Panc1 (cell line): ENCODE measurements around the gene SRPK1. TPM values are rescaled to one million over a fixed set of nuclear protein-coding genes. Genes with fewer than 3 reads are reported as not detected.

Experiments
- ATAC-seq: fragments of 200-7000 bp; cut with Tn5 transposase; 2 replicates; pipeline ENCODE4 v1.9.1; 2020; ENCODE audit warnings: mild to moderate bottlenecking, moderate library complexity
- BruUV-seq: library from RNA; stranded (reverse); fragments of 400-500 nt; replicated peaks from 2 replicates; lab custom pipeline; 2021; lab: Mats Ljungman, UMichigan
- CTCF ChIA-PET: fragments of 300-600 bp; sonication (Branson Sonifier 250); formaldehyde crosslinking; loops from one replicate; lab custom pipeline; 2022; ENCODE audit warnings: antibody characterized with exemption; lab: Charles Lee
- POLR2A ChIA-PET: fragments of 300-600 bp; sonication (Branson Sonifier 250); formaldehyde crosslinking; loops from one replicate; lab custom pipeline; 2022; ENCODE audit warnings: antibody characterized with exemption; lab: Charles Lee
- DNase-seq: peaks from one replicate; pipeline ENCODE4 v3.0.0-alpha.2; 2010; ENCODE audit warnings: low read depth, low spot score
- H3K27ac ChIP-seq: 2 replicates; pipeline ENCODE4 v1.5.1; 2011; ENCODE audit warnings: mild to moderate bottlenecking, low read length, inconsistent platforms
- H3K27me3 ChIP-seq: fragments of 200-500 bp; sonication (Bioruptor generic); 2 replicates; pipeline ENCODE4 v1.6.0; 2014; ENCODE audit warnings: low read length, inconsistent platforms; ENCODE audit not compliant: control insufficient read depth, insufficient read depth
- H3K36me3 ChIP-seq: fragments of 200-500 bp; sonication (Bioruptor generic); 2 replicates; pipeline ENCODE4 v1.5.1; 2014; ENCODE audit warnings: inconsistent platforms, mild to moderate bottlenecking, low read length, moderate library complexity; ENCODE audit not compliant: control insufficient read depth, insufficient read depth
- H3K4me1 ChIP-seq: 2 replicates; pipeline ENCODE4 v1.5.1; 2011; ENCODE audit warnings: inconsistent platforms, mild to moderate bottlenecking, low read length, moderate library complexity; ENCODE audit not compliant: control insufficient read depth, insufficient read depth
- H3K4me3 ChIP-seq, 2 experiments: 2 replicates each; pipeline ENCODE4 v1.5.1; 2011 to 2012; ENCODE audit warnings: low read depth in 2 of 2, low read length in 2 of 2, mild to moderate bottlenecking in 2 of 2, inconsistent platforms in 1 of 2, moderate library complexity in 1 of 2
- H3K9me3 ChIP-seq: fragments of 200-500 bp; sonication (Bioruptor generic); 2 replicates; pipeline ENCODE4 v1.5.1; 2014; ENCODE audit warnings: low read depth, mild to moderate bottlenecking, inconsistent platforms, low read length, moderate library complexity; ENCODE audit not compliant: control insufficient read depth, insufficient read depth
- POLR2AphosphoS5 ChIP-seq: IDR thresholded peaks from 2 replicates; pipeline ENCODE4 v1.6.1; 2012; ENCODE audit warnings: mild to moderate bottlenecking, low read depth, low read length, moderate library complexity
- SIN3A ChIP-seq: IDR thresholded peaks from 2 replicates; pipeline ENCODE4 v1.6.1; 2012; ENCODE audit warnings: low read depth, mild to moderate bottlenecking, low read length, moderate library complexity, borderline replicate concordance; ENCODE audit not compliant: insufficient read depth
- TCF7L2 ChIP-seq: IDR thresholded peaks from 2 replicates; pipeline ENCODE4 v1.6.1; 2011; ENCODE audit warnings: mild to moderate bottlenecking, low read depth, low read length, inconsistent platforms
- in situ Hi-C: cut with HindIII; loops from 2 replicates; pipeline ENCODE4 v1.10.0; 2016; ENCODE audit warnings: low sequenced_read_pairs, low pct_unique_long_range_greater_than_20kb
- intact Hi-C: fragments of 100-400 bp; cut with micrococcal nuclease; formaldehyde crosslinking; loops from one replicate; pipeline ENCODE4 v1.10.0; 2022; ENCODE audit not compliant: unreplicated experiment
- total RNA-seq: library from RNA; stranded (reverse); gene quantifications from one replicate; pipeline ENCODE4 v1.2.1, GENCODE V29; 2021; ENCODE audit not compliant: unreplicated experiment
- TF ChIP-seq, protein P1 (sequence below), 2 experiments: IDR thresholded peaks; 2 replicates each; pipeline ENCODE4 v1.6.1; 2011 to 2012; ENCODE audit warnings: low read depth in 2 of 2, control low read depth in 1 of 2, low read length in 1 of 2, mild to moderate bottlenecking in 1 of 2, moderate library complexity in 1 of 2; ENCODE audit not compliant: insufficient read depth in 1 of 2
- TF ChIP-seq, protein P2 (sequence below): fragments of 450-650 bp; IDR thresholded peaks from 2 replicates; pipeline ENCODE4 v1.5.1; 2017; ENCODE audit warnings: mild to moderate bottlenecking

SRPK1 gene
- total RNA-seq, 1 experiment from 2014 or later: 68.3 TPM

DNA sequence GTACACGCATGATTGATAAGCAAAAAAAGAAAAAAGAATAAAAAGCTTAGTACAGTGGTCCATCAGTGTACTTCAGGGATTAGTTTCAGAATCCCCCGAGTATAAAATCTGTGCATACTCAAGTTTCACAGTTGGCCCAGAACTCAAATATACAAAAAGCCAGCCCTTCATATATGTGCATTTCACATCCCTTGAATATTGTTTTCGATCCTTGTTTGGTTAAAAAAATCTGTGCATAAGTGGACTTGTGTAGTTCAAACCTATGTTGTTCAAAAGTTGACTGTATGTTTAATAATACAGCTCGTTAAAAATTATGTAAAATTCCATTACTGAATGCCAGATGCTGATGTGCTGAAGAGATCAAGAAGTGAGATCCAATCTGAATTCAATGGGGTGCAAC is 61.5 kb downstream of the SRPK1 start:
- BruUV-seq: no TSS peak
- Histone ChIP-seq H3K4me3 (no peak overlapping the region), H3K9me3 (no peaks in the 10 kb centered on the region), H3K27ac (no peak overlapping the region), H3K36me3 (peaks cover 21% of the 10 kb centered on the region), H3K4me1 (no peaks in the 10 kb centered on the region), H3K27me3 (no peaks in the 10 kb centered on the region)
- in situ Hi-C loops (no loop called here), intact Hi-C loops (no loop called here)
- ChIA-PET POLR2A (no interaction called here), CTCF (no interaction called here)
- no peak for ATAC-seq
- no peak for TF ChIP-seq TCF7L2
- TF ChIP-seq, protein P1, sequence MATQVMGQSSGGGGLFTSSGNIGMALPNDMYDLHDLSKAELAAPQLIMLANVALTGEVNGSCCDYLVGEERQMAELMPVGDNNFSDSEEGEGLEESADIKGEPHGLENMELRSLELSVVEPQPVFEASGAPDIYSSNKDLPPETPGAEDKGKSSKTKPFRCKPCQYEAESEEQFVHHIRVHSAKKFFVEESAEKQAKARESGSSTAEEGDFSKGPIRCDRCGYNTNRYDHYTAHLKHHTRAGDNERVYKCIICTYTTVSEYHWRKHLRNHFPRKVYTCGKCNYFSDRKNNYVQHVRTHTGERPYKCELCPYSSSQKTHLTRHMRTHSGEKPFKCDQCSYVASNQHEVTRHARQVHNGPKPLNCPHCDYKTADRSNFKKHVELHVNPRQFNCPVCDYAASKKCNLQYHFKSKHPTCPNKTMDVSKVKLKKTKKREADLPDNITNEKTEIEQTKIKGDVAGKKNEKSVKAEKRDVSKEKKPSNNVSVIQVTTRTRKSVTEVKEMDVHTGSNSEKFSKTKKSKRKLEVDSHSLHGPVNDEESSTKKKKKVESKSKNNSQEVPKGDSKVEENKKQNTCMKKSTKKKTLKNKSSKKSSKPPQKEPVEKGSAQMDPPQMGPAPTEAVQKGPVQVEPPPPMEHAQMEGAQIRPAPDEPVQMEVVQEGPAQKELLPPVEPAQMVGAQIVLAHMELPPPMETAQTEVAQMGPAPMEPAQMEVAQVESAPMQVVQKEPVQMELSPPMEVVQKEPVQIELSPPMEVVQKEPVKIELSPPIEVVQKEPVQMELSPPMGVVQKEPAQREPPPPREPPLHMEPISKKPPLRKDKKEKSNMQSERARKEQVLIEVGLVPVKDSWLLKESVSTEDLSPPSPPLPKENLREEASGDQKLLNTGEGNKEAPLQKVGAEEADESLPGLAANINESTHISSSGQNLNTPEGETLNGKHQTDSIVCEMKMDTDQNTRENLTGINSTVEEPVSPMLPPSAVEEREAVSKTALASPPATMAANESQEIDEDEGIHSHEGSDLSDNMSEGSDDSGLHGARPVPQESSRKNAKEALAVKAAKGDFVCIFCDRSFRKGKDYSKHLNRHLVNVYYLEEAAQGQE (IDR thresholded peaks at IDR 0.05; ENCODE audit: insufficient read depth in 1 of 2, low read depth in 2 of 2, low read length in 1 of 2): no peak
- TF ChIP-seq, protein P2, sequence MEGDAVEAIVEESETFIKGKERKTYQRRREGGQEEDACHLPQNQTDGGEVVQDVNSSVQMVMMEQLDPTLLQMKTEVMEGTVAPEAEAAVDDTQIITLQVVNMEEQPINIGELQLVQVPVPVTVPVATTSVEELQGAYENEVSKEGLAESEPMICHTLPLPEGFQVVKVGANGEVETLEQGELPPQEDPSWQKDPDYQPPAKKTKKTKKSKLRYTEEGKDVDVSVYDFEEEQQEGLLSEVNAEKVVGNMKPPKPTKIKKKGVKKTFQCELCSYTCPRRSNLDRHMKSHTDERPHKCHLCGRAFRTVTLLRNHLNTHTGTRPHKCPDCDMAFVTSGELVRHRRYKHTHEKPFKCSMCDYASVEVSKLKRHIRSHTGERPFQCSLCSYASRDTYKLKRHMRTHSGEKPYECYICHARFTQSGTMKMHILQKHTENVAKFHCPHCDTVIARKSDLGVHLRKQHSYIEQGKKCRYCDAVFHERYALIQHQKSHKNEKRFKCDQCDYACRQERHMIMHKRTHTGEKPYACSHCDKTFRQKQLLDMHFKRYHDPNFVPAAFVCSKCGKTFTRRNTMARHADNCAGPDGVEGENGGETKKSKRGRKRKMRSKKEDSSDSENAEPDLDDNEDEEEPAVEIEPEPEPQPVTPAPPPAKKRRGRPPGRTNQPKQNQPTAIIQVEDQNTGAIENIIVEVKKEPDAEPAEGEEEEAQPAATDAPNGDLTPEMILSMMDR: no peak
- no peak for TF ChIP-seq SIN3A
- no peak for TF ChIP-seq POLR2AphosphoS5
- DNase-seq: no peak

DNA sequence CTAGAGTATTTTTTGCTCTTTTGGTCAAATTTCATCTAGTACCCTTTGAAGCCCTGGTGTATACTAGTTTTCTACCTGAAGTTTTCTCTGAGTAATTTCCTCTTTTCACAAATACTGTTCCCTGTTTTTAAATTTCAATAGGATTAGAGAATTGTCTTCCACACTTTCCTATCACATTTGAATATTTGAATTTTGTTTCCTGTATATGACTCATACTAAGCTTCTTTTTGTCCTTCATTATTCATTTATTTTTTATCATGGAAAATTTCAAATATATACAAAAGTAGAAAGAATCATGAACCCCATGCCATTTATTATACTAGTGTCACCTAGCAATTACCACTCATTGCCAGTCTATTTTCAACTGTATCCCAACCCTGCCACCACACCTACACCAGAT is 63.0 kb downstream of the SRPK1 start:
- no peak for DNase-seq
- no peak for ATAC-seq
- H3K9me3 ChIP-seq: no peaks in the 10 kb centered on the region
- TF ChIP-seq TCF7L2 (no peak), SIN3A (no peak)
- TF ChIP-seq, protein P1 (IDR thresholded peaks at IDR 0.05; ENCODE audit: insufficient read depth in 1 of 2, low read depth in 2 of 2, low read length in 1 of 2): no peak
- CTCF ChIA-PET: no interaction called here
- H3K36me3 ChIP-seq: peaks cover 24% of the 10 kb centered on the region
- no peak overlapping the region for H3K4me3 ChIP-seq
- no peaks in the 10 kb centered on the region for H3K27me3 ChIP-seq
- BruUV-seq: no TSS peak
- no peak overlapping the region for H3K27ac ChIP-seq
- in situ Hi-C loops: no loop called here
- H3K4me1 ChIP-seq: no peaks in the 10 kb centered on the region
- intact Hi-C loops: no loop called here
- POLR2A ChIA-PET: interaction anchor here (0.6 kb wide), 1 partner anchor 70 kb away, joined by 6 read pairs; no protein-coding TSS in a partner anchor
